Neuron (in vitro differentiated cells): ENCODE results near the gene H19.

Source experiments
- H2AFZ ChIP-seq: one replicate; pipeline ENCODE4 v1.6.1; 2013; ENCODE audit warnings: low read depth, mild to moderate bottlenecking, inconsistent platforms, low read length, moderate library complexity
- H3K27me3 ChIP-seq: one replicate; pipeline ENCODE4 v1.6.1; 2013; ENCODE audit warnings: low read length; ENCODE audit not compliant: insufficient read depth
- H3K36me3 ChIP-seq: one replicate; pipeline ENCODE4 v1.6.1; 2013; ENCODE audit warnings: low read length; ENCODE audit not compliant: insufficient read depth
- H3K4me1 ChIP-seq: one replicate; pipeline ENCODE4 v1.6.1; 2013; ENCODE audit warnings: low read length; ENCODE audit not compliant: insufficient read depth
- H3K4me3 ChIP-seq: 2 replicates; pipeline ENCODE4 v1.5.1; 2013; ENCODE audit warnings: mild to moderate bottlenecking, low read length, moderate library complexity
- H3K9me3 ChIP-seq: one replicate; pipeline ENCODE4 v1.6.1; 2013; ENCODE audit warnings: low read length

Gene H19

GRCh38 chr11:1952806-1953482 lies 44.7 kb downstream of the H19 start:
- Histone ChIP-seq H3K4me1 (no peaks in the 10 kb centered on the region), H3K9me3 (no peaks in the 10 kb centered on the region), H2AFZ (no peak overlapping the region), H3K36me3 (no peaks in the 10 kb centered on the region), H3K27me3 (no peaks in the 10 kb centered on the region), H3K4me3 (no peak overlapping the region)

- no peaks in the 10 kb centered on the region for H3K4me1 ChIP-seq
- no peaks in the 10 kb centered on the region for H3K27me3 ChIP-seq
- no peaks in the 10 kb centered on the region for H3K36me3 ChIP-seq
- no peak overlapping the region for H2AFZ ChIP-seq
- H3K4me3 ChIP-seq: no peak overlapping the region
- H3K9me3 ChIP-seq: no peaks in the 10 kb centered on the region
Observed at GRCh38 chr11:1949922-1950321, 47.7 kb downstream of the H19 start.

- H3K4me1 ChIP-seq: no peaks in the 10 kb centered on the region
- no peaks in the 10 kb centered on the region for H3K36me3 ChIP-seq
- no peak overlapping the region for H2AFZ ChIP-seq
- no peaks in the 10 kb centered on the region for H3K27me3 ChIP-seq
- H3K4me3 ChIP-seq: no peak overlapping the region
- H3K9me3 ChIP-seq: no peaks in the 10 kb centered on the region
Observed at GRCh38 chr11:1949302-1949701, 48.3 kb downstream of the H19 start.

GRCh38 chr11:1948389-1948788 lies 49.3 kb downstream of the H19 start:
- no peaks in the 10 kb centered on the region for H3K36me3 ChIP-seq
- H3K4me3 ChIP-seq: no peak overlapping the region

DNA sequence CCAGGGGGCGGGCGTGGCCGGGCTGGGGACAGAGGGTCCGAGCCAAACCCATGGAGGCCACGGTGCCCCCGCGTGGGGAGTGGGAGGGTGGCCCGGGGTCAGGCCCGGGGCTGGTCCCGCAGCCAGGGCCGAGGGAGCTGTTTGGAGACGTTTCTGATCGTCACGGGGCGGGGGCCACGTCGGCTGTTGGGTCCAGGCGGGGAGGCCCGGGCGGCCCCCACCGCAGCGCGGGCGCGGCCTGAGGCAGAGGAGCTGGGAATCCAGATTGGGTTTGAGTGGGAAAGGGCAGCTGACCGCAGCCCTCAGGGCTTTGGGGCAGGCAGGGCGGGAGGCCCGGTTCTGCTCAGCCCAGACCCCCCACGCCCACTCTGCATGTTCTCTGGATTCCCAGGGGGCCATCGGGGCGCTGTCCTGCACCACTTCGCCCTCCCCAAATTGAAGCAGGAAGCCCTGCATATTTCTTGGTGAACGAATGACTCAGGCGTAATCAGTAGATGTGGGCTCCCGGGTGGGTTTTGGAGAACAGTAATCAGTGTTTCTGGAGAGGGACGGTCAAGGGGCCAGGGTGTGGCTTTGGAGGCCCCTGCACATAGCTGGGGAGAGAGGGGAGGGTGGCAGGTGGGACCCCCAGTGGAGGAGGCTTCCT lies 49.9 kb downstream of the H19 start:
- no peaks in the 10 kb centered on the region for H3K36me3 ChIP-seq
- H2AFZ ChIP-seq: no peak overlapping the region
- no peaks in the 10 kb centered on the region for H3K9me3 ChIP-seq
- H3K4me1 ChIP-seq: no peaks in the 10 kb centered on the region
- H3K27me3 ChIP-seq: no peaks in the 10 kb centered on the region
- no peak overlapping the region for H3K4me3 ChIP-seq

More at GRCh38 chr11:1948389-1948788, 49.3 kb downstream of the H19 start:
- Histone ChIP-seq H3K27me3 (no peaks in the 10 kb centered on the region), H3K9me3 (no peaks in the 10 kb centered on the region), H2AFZ (no peak overlapping the region), H3K4me1 (no peaks in the 10 kb centered on the region)

DNA sequence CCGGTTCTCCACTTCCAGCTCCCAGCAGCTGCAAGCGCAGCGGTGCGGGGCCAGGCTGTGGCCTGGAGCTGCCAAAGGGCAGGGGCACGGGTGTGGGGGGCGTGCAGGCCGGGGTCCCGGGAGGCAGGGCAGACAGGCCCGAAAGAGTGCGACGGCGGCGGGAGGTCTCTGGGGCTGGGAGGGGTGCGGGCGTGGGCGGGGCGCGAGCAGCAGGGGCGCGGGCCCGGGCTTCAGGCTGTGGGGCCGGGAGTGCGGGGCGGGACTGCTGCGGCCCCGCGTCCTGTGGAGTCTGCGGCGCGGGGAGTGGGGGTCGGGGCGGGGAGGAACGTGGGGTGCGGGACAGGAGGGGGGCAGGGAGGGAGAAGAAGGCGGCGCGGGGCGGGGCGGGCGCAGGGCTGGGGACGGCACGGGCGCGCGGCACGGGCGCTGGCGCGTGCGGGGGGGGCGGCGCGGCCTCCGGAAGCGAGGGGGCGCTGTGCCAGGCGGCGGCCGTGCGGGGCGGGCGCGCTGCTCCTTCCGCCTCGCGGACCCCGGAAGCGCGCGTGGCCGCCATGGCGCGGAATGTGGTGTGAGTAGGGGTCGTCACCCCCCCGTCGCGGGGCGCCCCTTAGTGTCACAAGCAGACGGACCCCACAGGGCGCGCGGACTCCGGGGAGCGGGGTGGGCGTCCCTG lies 50.7 kb downstream of the H19 start, which contains the start of gene MRPL23:
Gene MRPL23, plus strand, starts transcription at position 521 of the 673 bp plus-strand sequence. Its CDS starts 31 bp downstream, at position 552.
- H3K4me1 ChIP-seq: no peaks in the 10 kb centered on the region
- H3K36me3 ChIP-seq: no peaks in the 10 kb centered on the region
- no peak within 1 kb of the TSS for H3K4me3 ChIP-seq
- H3K27me3 ChIP-seq: no peaks in the 10 kb centered on the region
- no peaks in the 10 kb centered on the region for H3K9me3 ChIP-seq
- H2AFZ ChIP-seq: no peak within 1 kb of the TSS
